HepG2 (cell line): ENCODE data around the gene STK36. TPM values are rescaled to one million over a fixed set of nuclear protein-coding genes. Genes with fewer than 3 reads are reported as not detected.

Experiments used
- ATF2 ChIP-seq: sonication (generic); formaldehyde crosslinking; IDR thresholded peaks from 2 replicates; pipeline ENCODE4 v1.4.0; 2020; ENCODE audit warnings: missing genetic modification reagents
- CENPBD1 ChIP-seq: sonication (generic); formaldehyde crosslinking; IDR thresholded peaks from 2 replicates; pipeline ENCODE4 v1.8.0; 2022; ENCODE audit warnings: missing genetic modification reagents, low read depth, mild to moderate bottlenecking, borderline replicate concordance
- PATZ1 ChIP-seq: sonication (generic); formaldehyde crosslinking; IDR thresholded peaks from 2 replicates; pipeline ENCODE4 v1.4.0; 2020; ENCODE audit warnings: missing genetic modification reagents
- RBFOX2 ChIP-seq: fragments of 200-400 bp; formaldehyde crosslinking; IDR thresholded peaks from 2 replicates; pipeline ENCODE4 v1.6.1; 2017; ENCODE audit warnings: low read depth, mild to moderate bottlenecking, low read length
- TEAD3 ChIP-seq: optimal IDR thresholded peaks from 2 replicates; pipeline ENCODE3; 2016; ENCODE audit warnings: borderline replicate concordance
- ZBTB49 ChIP-seq: sonication (generic); formaldehyde crosslinking; IDR thresholded peaks from 2 replicates; pipeline ENCODE4 v1.4.0; 2020; ENCODE audit warnings: missing genetic modification reagents, borderline replicate concordance
- ZFP1 ChIP-seq: IDR thresholded peaks from 2 replicates; pipeline ENCODE4 v1.6.1; 2016
- ZNF121 ChIP-seq: sonication (generic); formaldehyde crosslinking; IDR thresholded peaks from 2 replicates; pipeline ENCODE4 v1.5.0; 2020; ENCODE audit warnings: mild to moderate bottlenecking, missing genetic modification reagents
- ZNF205 ChIP-seq: IDR thresholded peaks from 2 replicates; pipeline ENCODE4 v1.6.1; 2018; ENCODE audit warnings: missing biosample characterization, missing genetic modification reagents
- ZNF841 ChIP-seq: sonication (generic); formaldehyde crosslinking; IDR thresholded peaks from 2 replicates; pipeline ENCODE4 v1.8.1; 2023; ENCODE audit warnings: missing genetic modification reagents, borderline replicate concordance
- polyA plus RNA-seq, 8 experiments: library from polyadenylated mRNA; depleted of rRNA in 3 of 8; stranded (reverse) in 7 of 8; unstranded in 1 of 8; fragments of >200 nt; fragmentation: Illumina TruSeq in 4 of 8; extraction: Trizol in 4 of 8; gene quantifications; 2 replicates each; pipeline versions ENCODE4 v1.2.1 to v1.2.3, GENCODE V29; 2011 to 2016; ENCODE audit warnings: low read depth in 4 of 8, missing spikeins in 1 of 8, mixed read lengths in 1 of 8; ENCODE audit not compliant: insufficient read depth in 1 of 8
- total RNA-seq, 5 experiments: library from RNA; depleted of rRNA; stranded (reverse); fragments of >200 nt; fragmentation: Illumina TruSeq; extraction: Trizol; gene quantifications; 2 replicates each; pipeline ENCODE4 v1.2.3, GENCODE V29; 2016; ENCODE audit warnings: low read depth in 1 of 5
- TF ChIP-seq, protein P1 (sequence below): sonication (generic); formaldehyde crosslinking; IDR thresholded peaks from 2 replicates; pipeline ENCODE4 v1.4.0; 2020; ENCODE audit warnings: missing genetic modification reagents
- TF ChIP-seq, protein P2 (sequence below): conservative IDR thresholded peaks from 2 replicates; pipeline ENCODE4 v1.6.1; 2018; ENCODE audit warnings: missing genetic modification reagents

Gene STK36
- total and polyA plus RNA-seq, 2 of the 13 experiments (the other 11 are each of a cell fraction or from before 2014, with no cell fraction given), result 45.9 to 83.5 TPM

DNA sequence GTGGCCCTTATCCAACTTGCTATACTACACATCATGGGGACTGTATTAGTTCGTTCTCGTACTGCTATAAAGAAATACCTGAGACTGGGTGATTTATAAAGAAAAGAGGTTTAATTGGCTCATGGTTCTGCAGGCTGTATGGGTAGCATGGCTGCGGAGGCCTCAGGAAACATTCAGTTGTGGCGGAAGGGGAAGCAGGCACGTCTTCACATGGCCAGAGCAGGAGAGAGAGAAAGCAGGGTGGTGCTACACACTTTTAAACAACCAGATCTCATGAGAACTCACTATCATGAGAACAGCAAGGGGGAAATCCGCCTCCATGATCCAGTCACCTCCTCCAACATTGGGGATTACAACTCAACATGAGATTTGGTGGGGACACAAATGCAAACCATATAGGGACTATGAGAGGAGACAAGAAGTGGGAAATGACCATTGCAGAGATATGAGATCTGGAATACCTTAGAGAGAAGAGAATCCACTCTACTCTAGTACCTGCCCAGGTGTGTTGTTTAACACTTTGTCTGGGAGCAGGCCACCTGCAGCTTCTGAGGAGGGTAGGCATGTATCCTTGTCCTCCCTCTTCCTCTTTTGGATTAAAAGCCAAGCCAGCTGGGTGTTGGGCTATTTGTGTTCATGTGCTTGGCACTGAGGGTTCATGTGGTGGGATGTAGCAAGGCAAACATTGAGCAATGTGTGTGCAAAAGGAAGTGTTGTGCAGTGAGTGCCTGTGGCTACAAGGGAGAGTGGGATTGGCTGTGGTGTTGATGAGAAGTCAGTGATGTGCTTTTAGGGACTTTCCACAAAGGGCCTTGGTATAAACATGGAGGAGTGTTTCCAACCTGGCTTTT is 61.5 kb downstream of the STK36 start (continued):
- no peak for TF ChIP-seq ZNF121 (CRISPR knock-in tag)
- TF ChIP-seq RBFOX2, result no peak
- TF ChIP-seq ZNF205, result peak; percentile 76; the same call in 1 of the 2 replicates
- TF ChIP-seq CENPBD1, result no peak
- peak; percentile 93 for TF ChIP-seq TEAD3 (CRISPR knock-in tag)
- TF ChIP-seq PATZ1 (CRISPR knock-in tag), result peak; percentile 75
- TF ChIP-seq ZNF841 (CRISPR knock-in tag), result no peak
- TF ChIP-seq, protein P1, sequence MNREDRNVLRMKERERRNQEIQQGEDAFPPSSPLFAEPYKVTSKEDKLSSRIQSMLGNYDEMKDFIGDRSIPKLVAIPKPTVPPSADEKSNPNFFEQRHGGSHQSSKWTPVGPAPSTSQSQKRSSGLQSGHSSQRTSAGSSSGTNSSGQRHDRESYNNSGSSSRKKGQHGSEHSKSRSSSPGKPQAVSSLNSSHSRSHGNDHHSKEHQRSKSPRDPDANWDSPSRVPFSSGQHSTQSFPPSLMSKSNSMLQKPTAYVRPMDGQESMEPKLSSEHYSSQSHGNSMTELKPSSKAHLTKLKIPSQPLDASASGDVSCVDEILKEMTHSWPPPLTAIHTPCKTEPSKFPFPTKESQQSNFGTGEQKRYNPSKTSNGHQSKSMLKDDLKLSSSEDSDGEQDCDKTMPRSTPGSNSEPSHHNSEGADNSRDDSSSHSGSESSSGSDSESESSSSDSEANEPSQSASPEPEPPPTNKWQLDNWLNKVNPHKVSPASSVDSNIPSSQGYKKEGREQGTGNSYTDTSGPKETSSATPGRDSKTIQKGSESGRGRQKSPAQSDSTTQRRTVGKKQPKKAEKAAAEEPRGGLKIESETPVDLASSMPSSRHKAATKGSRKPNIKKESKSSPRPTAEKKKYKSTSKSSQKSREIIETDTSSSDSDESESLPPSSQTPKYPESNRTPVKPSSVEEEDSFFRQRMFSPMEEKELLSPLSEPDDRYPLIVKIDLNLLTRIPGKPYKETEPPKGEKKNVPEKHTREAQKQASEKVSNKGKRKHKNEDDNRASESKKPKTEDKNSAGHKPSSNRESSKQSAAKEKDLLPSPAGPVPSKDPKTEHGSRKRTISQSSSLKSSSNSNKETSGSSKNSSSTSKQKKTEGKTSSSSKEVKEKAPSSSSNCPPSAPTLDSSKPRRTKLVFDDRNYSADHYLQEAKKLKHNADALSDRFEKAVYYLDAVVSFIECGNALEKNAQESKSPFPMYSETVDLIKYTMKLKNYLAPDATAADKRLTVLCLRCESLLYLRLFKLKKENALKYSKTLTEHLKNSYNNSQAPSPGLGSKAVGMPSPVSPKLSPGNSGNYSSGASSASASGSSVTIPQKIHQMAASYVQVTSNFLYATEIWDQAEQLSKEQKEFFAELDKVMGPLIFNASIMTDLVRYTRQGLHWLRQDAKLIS, result 0 out of 2 replicates have a peak, but pooled peaks have one; percentile 13
- TF ChIP-seq, protein P2, sequence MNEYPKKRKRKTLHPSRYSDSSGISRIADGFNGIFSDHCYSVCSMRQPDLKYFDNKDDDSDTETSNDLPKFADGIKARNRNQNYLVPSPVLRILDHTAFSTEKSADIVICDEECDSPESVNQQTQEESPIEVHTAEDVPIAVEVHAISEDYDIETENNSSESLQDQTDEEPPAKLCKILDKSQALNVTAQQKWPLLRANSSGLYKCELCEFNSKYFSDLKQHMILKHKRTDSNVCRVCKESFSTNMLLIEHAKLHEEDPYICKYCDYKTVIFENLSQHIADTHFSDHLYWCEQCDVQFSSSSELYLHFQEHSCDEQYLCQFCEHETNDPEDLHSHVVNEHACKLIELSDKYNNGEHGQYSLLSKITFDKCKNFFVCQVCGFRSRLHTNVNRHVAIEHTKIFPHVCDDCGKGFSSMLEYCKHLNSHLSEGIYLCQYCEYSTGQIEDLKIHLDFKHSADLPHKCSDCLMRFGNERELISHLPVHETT, result 0 out of 2 replicates have a peak, but pooled peaks have one; percentile 48
- TF ChIP-seq ZFP1 (CRISPR knock-in tag), result peak; percentile 93
- TF ChIP-seq ZBTB49, result no peak
- peak; percentile 68; the same call in 1 of the 2 replicates for TF ChIP-seq ATF2
